ENCODE measurements around the gene FXYD3.
"Not testable (repeated sequence)": the region's sequence is repeated elsewhere in the genome, so short reads cannot be mapped to it uniquely, and the experiment has no call there.

Gene FXYD3

GRCh38 chr19:35099897-35100275, 15.7 kb upstream of the FXYD3 start:
- FAIRE-seq = no peak
- DNase-seq (ENCODE audit: insufficient read length, low spot score) = no peak
- TF ChIP-seq, protein P1, sequence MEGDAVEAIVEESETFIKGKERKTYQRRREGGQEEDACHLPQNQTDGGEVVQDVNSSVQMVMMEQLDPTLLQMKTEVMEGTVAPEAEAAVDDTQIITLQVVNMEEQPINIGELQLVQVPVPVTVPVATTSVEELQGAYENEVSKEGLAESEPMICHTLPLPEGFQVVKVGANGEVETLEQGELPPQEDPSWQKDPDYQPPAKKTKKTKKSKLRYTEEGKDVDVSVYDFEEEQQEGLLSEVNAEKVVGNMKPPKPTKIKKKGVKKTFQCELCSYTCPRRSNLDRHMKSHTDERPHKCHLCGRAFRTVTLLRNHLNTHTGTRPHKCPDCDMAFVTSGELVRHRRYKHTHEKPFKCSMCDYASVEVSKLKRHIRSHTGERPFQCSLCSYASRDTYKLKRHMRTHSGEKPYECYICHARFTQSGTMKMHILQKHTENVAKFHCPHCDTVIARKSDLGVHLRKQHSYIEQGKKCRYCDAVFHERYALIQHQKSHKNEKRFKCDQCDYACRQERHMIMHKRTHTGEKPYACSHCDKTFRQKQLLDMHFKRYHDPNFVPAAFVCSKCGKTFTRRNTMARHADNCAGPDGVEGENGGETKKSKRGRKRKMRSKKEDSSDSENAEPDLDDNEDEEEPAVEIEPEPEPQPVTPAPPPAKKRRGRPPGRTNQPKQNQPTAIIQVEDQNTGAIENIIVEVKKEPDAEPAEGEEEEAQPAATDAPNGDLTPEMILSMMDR (IDR thresholded peaks at IDR 0.05; ENCODE audit: insufficient read depth, missing control alignments) = no peak

- no peak for FAIRE-seq
- TF ChIP-seq, protein P1 (IDR thresholded peaks at IDR 0.05; ENCODE audit: insufficient read depth, missing control alignments) = no peak
- no peak for DNase-seq (ENCODE audit: insufficient read length, low spot score)
Observed at GRCh38 chr19:35100588-35101533, 14.8 kb upstream of the FXYD3 start.

DNA sequence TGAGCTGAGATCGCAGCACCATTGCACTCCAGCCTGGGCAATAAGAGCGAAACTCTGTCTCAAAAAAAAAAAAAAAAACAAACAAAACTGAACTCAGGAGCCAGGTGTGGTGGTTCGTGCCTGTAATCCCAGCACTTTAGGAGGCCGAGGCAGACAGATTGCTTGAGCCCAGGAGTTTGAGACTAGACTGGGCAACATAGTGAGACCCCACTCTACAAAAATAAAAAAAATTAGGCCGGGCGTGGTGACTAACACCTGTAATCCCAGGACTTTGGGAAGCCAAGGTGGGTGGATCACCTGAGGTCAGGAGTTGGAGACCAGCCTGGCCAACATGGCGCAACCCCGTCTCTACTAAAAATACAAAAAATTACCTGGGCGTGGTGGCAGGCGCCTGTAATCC, 13.7 kb upstream of the FXYD3 start:
- DNase-seq (ENCODE audit: insufficient read length, low spot score); FAIRE-seq: not testable (repeated sequence)

- FAIRE-seq; DNase-seq (ENCODE audit: insufficient read length, low spot score): not testable (repeated sequence)
Observed at GRCh38 chr19:35103614-35104013, 12.0 kb upstream of the FXYD3 start.

DNA sequence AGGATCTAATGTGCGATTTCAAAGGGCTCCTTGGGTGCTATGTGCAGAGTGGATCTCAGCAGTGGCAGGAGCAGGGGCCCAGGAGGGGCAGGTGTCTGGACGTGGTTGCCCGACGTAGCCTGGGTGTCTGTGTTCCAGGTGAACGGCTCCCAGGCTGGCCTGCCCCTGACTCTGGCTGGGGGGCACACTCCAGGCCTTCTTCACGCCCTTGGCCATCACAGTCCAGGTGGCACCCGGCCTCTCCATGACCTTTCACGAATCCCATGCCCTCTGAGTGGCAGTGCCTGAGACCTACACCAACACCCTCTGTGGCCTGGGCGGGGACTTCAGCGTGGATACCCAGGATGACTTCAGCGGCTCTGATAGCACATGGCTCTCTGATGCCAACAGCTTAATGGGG, 11.3 kb upstream of the FXYD3 start:
- no peak for DNase-seq (ENCODE audit: insufficient read length, low spot score)
- FAIRE-seq = no peak
- TF ChIP-seq, protein P1 (IDR thresholded peaks at IDR 0.05; ENCODE audit: insufficient read depth, missing control alignments) = no peak

DNA sequence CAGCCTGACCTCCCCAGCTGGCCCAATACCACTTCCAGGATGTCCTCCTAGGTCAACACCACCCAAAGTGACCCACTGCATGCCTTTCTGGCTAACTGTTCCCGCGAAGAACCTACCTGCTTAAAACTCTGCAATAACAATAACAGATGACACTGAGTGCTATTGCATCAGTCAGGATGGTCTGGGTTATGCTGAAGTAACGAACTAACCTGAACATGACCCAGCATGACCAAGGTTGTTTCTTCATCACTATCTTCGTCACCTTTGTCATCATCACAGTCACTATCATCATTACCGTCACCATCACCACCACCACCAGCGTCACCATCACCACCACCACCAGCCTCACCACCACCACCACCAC, 10.6 kb upstream of the FXYD3 start:
- FAIRE-seq = no peak
- TF ChIP-seq, protein P1 (IDR thresholded peaks at IDR 0.05; ENCODE audit: insufficient read depth, missing control alignments) = no peak

DNA sequence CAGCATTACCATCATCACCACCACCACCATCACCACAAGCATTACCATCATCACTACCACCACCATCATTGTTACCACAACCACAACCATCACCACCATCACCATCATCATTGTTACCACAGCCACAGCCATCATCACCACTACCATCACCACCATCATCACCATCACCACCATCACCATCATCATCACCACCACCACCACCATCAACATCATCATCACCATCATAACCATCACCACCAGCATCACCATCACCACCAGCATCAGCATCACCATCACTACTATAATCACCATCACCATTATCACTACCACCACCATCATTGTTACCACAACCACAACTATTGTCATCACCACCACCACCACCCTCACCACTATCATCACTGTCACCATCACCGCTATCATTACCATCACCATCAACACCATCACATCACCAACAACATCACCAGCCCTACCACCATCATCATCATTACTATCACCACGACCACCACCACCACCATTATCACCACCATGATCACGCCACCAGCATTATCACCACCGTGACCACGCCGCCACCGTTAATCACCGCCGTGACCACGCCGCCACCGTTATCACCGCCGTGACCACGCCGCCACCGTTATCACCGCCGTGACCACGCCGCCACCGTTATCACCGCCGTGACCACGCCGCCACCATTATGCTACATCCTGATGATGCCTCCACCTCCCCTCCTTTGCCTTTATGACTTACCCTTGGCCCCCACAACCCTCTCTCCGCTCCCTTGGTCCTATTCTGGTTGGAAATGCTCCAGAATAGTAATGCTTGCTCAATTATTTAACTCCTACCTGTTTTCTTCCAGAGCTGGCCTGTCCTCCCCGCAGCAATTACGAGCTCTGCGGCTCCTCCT, 10.0 kb upstream of the FXYD3 start:
- DNase-seq (ENCODE audit: insufficient read length, low spot score) (no peak), FAIRE-seq (no peak)
- TF ChIP-seq, protein P1 (IDR thresholded peaks at IDR 0.05; ENCODE audit: insufficient read depth, missing control alignments) = no peak

More for the DNA sequence above, 10.6 kb upstream of the FXYD3 start:
- no peak for DNase-seq (ENCODE audit: insufficient read length, low spot score)

GRCh38 chr19:35106291-35106583, 9.4 kb upstream of the FXYD3 start:
- FAIRE-seq (no peak), DNase-seq (ENCODE audit: insufficient read length, low spot score) (no peak)
- TF ChIP-seq, protein P1 (IDR thresholded peaks at IDR 0.05; ENCODE audit: insufficient read depth, missing control alignments) = no peak
